G401.6 (cell line): ENCODE results near the gene MKNK1.
A peak's percentile ranks its signal among the peaks of the same experiment; 100 is the strongest.
"Not testable (repeated sequence)": the region's sequence is repeated elsewhere in the genome, so short reads cannot be mapped to it uniquely, and the experiment has no call there.

Experiments
- FAIRE-seq: peaks from 2 replicates; lab custom pipeline; 2012; peaks lifted over from hg19 to GRCh38; lab: Jason Lieb, UNC

The MKNK1 gene

DNA sequence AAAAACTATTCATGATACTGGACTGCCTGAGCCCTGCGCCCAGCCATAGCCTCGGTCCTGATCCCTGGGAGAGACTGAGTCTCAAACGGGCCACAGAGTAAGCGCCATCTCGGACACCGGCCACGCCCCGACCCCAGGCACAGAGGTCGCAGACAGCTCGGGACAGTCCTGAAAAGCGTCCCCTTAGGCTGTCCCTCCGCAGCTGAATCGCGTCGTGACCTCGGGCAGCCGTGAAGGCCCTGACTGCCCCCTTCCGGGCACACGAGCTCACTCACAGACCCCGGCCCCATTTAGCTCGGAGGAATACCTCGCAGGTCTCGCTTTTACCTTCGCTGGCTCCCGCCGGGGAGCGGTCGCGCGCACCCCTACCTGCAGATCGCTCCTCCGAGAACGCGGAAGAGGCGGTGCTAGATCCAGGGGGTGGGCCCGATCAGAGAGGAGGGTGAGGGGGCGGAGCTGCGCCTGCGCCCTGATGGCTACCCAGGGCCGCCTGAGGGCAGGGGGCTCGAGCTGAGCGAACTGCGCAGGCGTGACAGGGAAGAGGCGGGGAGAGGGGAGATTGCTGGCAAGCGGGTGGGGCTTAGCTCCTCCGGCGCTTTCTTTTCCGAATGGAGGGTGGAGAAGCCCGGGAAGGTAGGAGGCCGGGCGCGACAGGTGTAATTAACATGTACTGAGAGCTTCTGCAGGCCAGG lies at the start of gene MKNK1:
Gene MKNK1, minus strand, starts transcription at position 411 of the 692 bp plus-strand sequence. CDS start 20,941 bp downstream, outside the sequence.
- FAIRE-seq = peak; percentile 96

DNA sequence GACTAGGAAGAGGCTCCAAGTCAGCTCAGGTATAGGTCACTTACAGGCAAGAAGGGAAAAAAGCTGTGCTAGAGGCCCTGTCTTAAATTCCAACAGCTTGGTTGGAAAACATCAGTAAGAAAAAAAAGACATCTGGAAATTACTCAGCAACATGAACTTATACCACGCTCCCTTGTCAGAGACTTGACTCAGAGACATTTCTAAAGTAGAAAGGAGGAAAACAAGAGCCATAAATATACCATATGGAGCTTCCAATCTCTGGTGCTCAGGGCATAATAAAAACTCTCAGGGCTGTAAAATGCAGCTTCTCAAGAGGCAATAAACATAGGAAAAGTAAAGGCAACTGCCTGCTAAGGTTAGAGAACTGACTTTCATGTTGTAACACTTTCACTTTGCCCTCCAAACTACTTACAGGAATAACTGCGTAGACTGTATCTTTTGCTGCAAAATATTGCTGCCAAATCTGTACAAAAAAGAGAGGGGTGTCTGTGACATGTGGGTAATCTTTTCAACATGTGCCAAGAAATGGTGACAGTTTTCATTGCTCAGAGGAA lies 49.4 kb upstream of the MKNK1 start:
- FAIRE-seq = no peak

DNA sequence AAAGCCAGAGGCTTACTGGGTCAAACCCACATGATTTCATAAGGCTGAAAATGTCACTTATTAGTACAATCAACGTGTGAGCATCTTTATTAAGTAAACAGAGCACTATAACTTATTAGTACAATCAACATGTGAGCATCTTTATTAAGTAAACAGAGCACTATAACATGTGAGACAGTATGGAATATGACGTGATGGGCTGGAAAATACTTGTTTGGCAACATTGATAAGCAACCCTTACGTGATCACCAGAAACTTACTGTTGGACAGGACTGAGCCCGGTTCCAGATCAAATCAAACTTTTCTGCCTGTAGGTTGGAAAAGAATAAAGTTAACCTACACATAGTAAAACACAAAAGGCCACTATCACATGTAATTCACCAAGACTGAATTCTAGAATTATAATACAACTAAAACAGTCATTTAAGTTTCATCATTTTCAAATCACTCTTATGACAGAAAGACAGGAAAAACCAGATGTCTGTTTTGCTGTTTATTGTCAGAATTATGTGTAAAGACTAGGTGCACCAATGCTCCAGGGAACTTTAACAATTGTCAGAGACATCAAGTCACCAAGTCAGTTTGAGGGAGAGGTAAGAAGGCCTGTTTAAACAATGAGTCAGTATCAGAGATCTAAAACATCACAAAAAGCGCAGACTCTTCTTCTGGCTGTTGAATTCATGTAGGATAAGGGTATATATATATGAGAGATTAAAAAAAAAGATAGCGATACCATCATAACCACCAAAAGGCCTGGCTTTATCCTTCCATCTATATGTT lies 48.4 kb upstream of the MKNK1 start:
- FAIRE-seq = no peak

DNA sequence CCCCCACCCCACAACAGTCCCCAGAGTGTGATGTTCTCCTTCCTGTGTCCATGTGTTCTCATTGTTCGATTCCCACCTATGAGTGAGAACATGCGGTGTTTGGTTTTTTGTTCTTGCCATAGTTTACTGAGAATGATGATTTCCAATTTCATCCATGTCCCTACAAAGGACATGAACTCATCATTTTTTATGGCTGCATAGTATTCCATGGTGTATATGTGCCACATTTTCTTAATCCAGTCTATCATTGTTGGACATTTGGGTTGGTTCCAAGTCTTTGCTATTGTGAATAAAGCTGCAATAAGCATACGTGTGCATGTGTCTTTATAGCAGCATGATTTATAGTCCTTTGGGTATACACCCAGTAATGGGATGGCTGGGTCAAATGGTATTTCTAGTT lies 47.1 kb upstream of the MKNK1 start:
- FAIRE-seq = not testable (repeated sequence)

DNA sequence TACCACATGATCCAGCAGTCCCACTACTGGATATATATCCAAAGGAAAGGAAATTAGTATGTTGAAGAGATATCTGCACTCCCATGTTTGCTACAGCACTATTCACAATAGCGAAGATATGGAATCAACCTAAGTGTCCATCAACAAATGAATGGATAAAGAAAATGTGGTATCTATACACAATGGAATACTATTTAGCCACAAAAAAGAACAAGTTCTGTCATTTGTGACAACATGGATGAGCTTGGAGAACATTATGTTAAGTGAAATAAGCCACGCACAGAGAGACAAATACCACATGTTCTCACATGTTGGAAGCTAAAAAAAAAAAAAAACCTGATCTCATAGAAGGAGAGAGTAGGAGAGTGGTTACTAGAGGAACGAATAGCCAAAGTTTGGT lies 46.4 kb upstream of the MKNK1 start:
- FAIRE-seq = no peak

DNA sequence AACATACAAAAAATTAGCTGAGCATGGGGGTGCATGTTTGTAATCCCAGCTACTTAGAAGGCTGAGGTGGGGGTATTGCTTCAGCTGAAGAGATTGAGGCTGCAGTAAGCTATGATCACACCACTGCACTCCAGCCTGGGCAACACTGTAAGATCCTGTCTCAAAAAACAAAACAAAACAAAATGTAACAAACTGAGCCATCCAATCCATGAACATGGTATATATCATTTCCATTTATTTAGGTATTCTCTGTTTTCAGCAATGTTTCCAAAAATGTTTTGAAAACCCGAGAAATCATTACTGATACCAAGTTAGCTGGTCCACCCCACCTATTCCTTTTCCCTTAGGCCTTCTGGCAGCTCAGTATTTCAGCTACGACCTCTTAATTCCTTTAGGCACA lies 45.7 kb upstream of the MKNK1 start:
- no peak for FAIRE-seq

DNA sequence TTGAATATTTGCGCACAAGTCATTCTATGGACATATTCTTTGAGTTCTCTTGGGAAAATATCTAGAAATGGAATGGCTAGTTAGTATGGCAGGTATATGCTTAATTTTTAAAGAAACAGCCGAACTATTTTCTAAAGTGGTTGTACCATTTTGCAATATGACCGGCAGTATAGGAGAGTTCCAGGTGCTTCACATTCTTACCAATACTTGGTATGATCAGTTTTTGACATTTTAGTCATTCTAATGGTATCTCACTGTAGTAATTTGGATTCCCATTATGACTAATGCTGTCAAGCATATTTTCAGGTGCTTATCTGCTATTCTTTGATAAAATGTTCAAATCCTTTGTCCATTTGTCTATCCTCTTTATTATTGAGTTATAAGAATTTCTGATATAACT lies 43.5 kb upstream of the MKNK1 start:
- no peak for FAIRE-seq

DNA sequence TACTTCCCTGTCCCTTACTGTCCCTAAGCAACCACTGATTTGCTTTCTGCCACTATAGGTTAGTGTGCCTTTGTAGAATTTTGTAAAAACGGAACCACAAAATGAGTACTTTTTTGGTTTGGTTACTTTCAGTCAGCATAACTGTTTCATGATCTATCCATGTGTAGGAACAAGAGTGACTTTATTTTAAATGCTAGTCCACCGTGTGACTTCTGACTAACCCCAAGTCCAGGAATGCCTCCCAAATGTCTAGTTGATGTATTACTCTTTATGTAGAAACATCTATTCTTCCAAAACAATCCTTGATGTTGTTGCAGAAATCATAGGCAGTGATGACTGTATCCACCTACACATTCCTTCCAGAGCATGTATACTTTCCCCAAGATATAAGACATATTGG lies 42.8 kb upstream of the MKNK1 start:
- FAIRE-seq = no peak

DNA sequence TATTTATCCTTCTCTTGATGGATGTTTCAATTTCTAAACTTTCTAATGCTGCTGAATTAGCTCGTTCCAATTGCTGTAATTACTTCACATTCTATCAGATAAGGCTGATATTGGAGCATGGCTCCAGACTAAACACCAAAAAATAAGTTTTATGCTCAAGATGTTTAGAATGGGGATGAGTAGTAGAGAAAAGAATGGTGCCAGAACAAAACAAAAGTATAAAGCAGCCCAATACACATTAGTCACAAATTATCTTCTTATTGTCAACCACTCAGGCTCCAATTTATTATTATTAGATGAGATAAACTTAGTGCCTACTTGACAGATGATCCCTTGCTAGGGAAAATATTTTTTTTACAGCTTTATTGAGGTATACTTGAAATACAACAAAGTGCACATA lies 42.3 kb upstream of the MKNK1 start:
- FAIRE-seq = no peak

DNA sequence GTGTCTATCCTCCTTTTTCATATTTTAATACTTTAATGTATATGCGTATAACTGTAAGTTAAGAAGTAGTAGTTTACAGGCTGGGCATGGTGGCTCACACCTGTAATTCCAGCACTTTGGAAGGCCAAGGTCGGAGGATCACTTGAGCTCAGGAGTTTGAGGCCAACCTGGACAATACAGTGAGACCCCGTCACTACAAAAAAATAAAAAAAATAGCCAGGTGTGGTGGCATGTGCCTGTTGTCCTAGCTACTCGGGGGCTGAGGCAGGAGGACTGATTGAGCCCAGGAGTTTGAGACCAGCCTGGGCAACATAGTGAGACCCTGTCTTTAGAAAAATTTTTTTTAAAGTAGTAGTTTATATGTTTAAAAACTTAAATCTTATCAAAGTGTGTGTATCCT lies 41.7 kb upstream of the MKNK1 start:
- no peak for FAIRE-seq

DNA sequence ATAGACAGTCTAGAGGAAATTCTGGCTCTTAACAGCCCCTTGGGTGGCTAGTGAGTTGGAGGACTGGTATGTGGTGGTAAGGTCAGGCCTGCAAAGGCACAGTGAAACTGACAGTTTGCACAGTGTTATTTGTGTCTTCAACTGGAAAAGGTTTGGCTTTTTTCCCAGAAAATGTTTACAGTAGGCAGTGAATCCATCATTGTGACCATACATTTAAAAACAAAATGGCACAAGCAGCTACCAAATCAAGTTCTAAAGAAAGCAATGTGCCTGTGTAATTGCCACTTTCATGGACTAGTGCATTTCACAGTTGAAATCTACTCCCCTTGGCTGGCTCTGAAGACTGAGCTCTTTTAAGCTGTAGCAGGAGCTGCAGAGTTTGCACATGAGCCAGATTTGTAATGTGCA lies 39.3 kb upstream of the MKNK1 start:
- FAIRE-seq = no peak

DNA sequence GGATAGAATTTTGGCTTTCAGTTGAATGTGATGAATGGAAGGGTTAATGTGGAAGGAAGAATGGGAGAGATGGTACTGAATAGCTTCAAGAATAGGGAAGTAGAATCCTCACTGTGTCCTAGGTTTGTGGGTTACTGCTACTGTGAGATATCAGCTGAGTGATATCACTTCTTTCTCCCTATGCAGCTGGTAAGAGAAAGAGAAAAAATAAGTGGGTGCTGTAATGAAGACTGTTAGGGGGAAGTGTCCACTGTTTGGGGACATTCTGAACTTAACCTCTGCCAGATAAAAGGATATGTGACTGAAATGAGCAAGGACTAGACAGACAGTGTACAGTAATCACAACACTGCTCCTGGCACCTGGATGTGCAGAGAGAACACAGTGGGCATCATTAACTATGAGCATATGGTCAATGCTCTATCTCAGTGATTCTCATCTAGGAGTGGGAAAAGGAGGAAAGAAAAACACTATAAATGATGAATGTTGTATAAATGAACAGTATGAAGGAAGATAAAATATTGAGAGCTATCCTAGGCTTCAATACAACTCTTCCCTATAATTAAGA lies 38.1 kb upstream of the MKNK1 start:
- FAIRE-seq = no peak

DNA sequence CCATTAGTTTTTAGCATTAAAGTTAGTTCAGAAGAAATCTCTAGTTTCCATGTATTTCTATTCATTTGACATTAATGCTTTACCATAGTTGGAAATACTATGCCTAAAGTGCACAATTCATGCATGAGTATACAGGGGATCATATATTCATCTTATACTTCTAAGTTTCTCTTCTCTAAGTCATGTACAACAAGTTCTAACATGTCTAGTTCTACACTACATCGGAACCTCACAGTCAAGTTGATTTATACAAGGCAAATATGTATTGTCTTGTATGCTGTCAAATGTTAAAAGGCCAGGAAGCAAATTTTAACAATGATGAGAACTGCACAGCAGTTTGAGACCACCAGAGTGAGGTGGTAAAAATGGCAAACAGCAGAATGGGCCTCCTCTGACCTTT lies 35.5 kb upstream of the MKNK1 start:
- FAIRE-seq = no peak

DNA sequence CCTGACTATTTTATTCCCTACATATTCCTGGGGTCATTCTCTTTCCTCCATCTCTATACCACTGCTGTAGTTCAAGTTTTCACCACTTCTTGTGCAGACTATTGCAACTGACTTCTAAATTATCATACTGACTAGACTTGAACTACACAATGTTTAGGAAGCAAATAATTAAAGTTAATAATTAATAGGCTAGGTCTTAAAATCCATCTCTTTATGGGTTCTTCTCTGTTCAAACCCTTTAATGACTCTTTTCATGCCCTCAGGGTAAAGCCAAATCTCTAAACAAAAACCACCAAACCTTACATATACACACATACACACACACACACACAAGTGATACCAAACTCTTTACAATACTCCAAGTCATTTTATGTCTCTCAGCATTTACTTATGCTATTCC lies 34.9 kb upstream of the MKNK1 start:
- no peak for FAIRE-seq

DNA sequence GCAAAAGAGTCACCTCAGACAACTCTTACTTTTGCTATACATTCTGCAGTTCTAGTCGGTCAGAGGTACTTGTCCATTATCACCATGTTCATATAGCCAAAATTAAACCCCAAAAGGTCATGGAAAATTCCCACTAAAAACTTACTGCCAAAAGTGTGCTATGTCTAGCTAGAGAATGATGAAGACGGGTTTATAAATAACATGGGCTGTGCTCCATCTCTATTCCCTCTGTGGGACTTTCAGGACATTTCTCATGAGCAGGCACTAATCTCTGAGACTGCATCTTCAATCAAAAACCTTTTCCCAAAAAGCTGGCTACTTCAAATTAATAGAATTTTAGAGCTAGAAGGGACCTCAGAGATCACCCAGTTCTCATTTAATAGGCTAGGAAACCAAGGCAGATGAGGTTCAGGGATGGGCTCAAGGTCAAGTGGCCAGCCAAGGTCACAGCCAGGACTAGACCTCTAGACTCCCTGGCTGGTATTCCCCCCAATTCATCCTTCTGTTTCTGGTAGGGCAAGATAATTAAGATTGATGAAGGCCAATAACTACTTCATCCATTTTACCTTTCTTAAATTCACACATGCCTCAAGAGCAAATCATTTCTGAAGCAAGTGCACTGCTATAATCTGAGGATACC lies 33.5 kb upstream of the MKNK1 start:
- FAIRE-seq = no peak

DNA sequence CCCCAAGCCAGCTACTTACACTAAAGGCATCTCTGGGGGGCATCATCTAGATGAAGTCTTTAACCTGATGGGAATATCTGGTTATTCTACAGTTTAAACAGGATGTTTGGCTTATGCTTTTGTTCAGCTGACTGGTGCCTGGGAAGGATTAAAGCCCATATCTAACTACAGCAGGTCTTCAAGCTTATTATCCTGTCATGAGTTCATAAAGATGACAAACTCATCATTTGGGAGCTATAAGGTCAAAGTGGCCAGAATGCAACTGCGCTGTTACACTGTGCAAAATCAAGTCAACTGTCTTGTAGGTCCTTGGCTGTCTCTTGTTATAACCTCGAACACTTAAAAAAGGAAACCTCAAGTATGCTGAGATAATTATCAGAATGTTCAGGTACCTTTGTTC lies 31.1 kb upstream of the MKNK1 start:
- no peak for FAIRE-seq

DNA sequence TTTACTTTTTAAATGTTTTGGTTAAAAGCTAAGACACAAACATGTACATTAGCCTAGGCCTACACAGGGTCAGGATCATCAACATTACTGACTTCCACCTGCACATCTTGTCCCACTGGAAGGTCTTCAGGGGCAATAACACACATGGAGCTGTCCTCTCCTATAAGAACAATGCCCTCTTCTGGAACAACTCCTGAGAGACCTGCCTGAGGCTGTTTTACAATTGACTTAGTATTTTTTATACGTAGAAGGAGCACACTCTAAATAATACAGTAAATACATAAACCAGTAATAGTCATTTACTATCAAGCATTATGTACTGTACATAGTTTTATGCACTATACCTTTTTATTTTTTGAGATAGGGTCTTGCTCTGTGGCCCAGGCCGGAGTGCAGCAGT lies 26.7 kb upstream of the MKNK1 start:
- no peak for FAIRE-seq

DNA sequence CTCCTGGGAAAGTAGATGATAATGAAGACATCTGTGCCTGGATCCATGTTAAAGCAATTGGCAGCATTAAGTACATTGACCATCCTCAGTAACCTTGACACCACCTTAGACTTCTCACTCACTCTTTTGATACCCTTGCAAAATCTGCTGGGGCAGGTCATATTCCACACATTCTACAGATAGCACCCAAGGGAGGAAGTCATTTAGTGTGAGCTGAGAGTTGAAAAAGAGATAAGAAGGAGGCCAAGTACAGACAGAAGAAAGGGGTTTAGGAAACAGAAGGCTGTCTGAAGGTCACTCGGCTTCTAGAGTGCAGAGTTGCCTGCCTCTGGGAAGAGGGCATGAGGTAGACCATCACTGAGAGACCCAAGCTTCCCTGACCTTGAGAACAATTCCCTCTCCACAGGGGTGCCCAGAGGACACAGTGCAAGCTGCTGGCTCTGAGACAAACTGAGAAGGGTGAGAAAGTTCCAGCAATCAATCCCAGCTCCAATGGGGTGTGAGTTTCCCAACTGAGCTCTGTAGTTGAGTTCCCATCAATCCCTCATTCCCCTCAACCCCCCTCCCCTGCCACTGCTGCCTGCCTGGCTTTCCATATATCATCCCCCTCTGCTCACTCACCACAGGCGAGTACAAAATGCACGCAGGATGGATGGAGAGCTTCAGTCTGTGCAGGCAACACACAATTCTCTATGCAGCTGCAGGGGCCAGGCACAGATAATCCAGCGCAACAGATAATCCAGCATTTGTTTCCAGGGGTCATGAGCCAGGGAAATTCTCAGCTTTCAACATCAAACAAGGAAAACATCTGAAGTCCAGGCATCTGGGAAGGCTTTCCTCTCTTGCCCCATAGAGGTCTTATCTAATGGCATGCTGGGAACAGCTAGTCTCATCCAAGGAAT lies 19.9 kb upstream of the MKNK1 start:
- FAIRE-seq = no peak

DNA sequence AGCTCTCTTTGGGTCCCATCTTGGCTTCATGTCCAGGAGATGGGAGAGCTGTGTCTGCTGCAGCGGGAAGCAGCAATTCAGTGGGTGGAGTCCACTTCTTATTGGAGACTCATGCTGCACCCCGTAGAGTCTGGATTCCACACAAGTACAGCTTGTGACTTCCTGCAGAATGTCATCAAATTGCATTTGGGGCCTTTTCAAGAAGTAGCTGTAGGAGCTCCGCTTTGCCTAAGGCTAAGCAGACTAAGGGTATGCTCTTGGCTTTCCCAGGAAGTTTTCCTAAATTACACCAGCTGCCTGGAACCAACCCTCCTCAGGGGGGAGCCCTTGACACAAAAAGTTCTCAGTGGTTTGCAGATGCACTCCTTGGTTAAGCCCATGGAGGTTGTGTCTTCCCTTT lies 18.3 kb upstream of the MKNK1 start:
- no peak for FAIRE-seq

DNA sequence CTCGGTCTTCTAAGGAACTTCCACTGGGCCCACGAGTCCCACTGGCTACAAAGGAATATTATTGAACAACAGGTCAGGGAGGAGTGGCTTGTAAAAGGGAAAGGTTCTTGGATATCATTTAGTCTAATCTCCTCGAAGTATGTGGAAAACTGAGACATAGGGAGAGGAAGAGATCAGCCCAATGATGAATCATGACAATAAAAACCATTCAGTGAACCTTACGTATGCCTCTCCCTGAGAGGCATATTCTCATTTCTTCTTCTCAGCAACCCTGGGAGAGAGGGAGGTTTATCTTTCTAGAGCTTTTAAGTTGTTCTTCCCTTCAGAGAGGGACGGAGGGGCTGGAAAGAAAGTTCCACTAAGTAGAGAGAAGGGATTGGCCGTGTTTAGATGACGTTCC lies 17.9 kb upstream of the MKNK1 start:
- FAIRE-seq = no peak

DNA sequence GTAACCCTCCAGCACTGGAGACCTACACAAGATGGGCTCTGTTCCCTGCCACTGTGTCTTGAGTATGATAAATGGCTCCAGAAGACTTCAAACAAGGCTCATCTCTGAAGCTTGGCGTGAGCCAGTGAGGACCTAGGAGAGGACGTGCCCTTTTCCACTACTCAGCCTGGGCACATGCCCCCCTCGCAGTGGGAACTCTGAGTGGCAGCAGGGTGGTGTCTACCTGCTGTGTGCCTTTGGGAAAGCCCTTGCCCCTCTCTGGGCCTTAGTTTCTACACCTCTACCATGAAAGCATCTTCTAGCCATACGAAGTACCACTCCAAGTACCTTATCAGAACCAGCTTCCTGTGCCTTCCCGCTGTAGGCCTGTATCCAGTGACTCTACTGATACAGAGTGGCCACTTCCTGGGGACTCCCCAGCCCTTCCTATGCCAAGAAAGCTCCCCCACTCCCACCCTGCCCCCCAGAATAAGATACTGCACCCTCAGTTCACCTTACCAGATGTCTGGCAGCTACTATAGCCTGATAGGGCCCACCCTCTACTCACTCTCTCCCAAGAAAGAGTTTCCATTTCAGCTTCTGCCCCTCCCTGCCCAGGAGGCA lies 15.7 kb upstream of the MKNK1 start:
- no peak for FAIRE-seq
